Measurements from ENCODE around the gene GLOD5. TPM values are rescaled to one million over a fixed set of nuclear protein-coding genes. Genes with fewer than 3 reads are reported as not detected.

Gene GLOD5
- total RNA-seq, 4 donors from 2014 or later = not detected

GRCh38 chrX:48741834-48742233 is 19.7 kb upstream of the GLOD5 start:
- H3K9me3 ChIP-seq = no peaks in the 10 kb centered on the region
- WGBS, 2 donors = 89 to 93% methylated on average over 8 of the region's 8 CpGs
- H3K4me1 ChIP-seq = peaks cover 0 to 8% (median 0%) of the 10 kb centered on the region in 3 donors
- no peaks in the 10 kb centered on the region for H3K27me3 ChIP-seq
- H3K36me3 ChIP-seq = no peaks in the 10 kb centered on the region
- TF ChIP-seq POLR2A (IDR thresholded peaks at IDR 0.05) (no peak), CTCF (IDR thresholded peaks at IDR 0.05) (no peak)
- H3K27ac ChIP-seq = no peak overlapping the region
- no peak for DNase-seq
- intact Hi-C loops (cut with DNase I) = no loop called here
- no peak overlapping the region for H3K4me3 ChIP-seq

GRCh38 chrX:48745222-48745621 is 16.3 kb upstream of the GLOD5 start:
- no peak overlapping the region for H3K4me3 ChIP-seq
- intact Hi-C loops (cut with DNase I) = no loop called here
- no peak for DNase-seq
- H3K27ac ChIP-seq = no peak overlapping the region
- H3K36me3 ChIP-seq = no peaks in the 10 kb centered on the region
- no peaks in the 10 kb centered on the region for H3K27me3 ChIP-seq
- no peaks in the 10 kb centered on the region for H3K4me1 ChIP-seq
- WGBS, 2 donors = 77 to 87% methylated on average over 4 of the region's 4 CpGs
- no peak for TF ChIP-seq POLR2A (IDR thresholded peaks at IDR 0.05)
- no peaks in the 10 kb centered on the region for H3K9me3 ChIP-seq

- no peak for TF ChIP-seq POLR2A (IDR thresholded peaks at IDR 0.05)
- TF ChIP-seq CTCF (IDR thresholded peaks at IDR 0.05) = no peak
- intact Hi-C loops (cut with DNase I) = no loop called here
- H3K4me1 ChIP-seq = no peaks in the 10 kb centered on the region
- no peaks in the 10 kb centered on the region for H3K9me3 ChIP-seq
- no peak overlapping the region for H3K4me3 ChIP-seq
- no peak overlapping the region for H3K27ac ChIP-seq
- 58% methylated on average over 5 of the region's 8 CpGs; no CpG with 5 or more reads in 1 of the 2 donors for WGBS, 2 donors
- no peaks in the 10 kb centered on the region for H3K27me3 ChIP-seq
- no peak for DNase-seq
- H3K36me3 ChIP-seq = no peaks in the 10 kb centered on the region
These were observed 14.0 kb upstream of the GLOD5 start for GRCh38 chrX:48747415-48748016.

GRCh38 chrX:48749182-48749581 is 12.4 kb upstream of the GLOD5 start:
- no peak for TF ChIP-seq POLR2A (IDR thresholded peaks at IDR 0.05)
- TF ChIP-seq CTCF (IDR thresholded peaks at IDR 0.05) = no peak
- H3K4me3 ChIP-seq = no peak overlapping the region
- H3K27ac ChIP-seq = no peak overlapping the region
- no peaks in the 10 kb centered on the region for H3K36me3 ChIP-seq
- H3K9me3 ChIP-seq = no peaks in the 10 kb centered on the region
- 83 to 86% methylated on average over 2 to 5 of the region's 5 CpGs for WGBS, 2 donors
- no peaks in the 10 kb centered on the region for H3K27me3 ChIP-seq
- intact Hi-C loops (cut with DNase I) = no loop called here
- no peaks in the 10 kb centered on the region for H3K4me1 ChIP-seq
- no peak for DNase-seq

GRCh38 chrX:48751343-48751742 is 10.2 kb upstream of the GLOD5 start:
- TF ChIP-seq POLR2A (IDR thresholded peaks at IDR 0.05) = no peak
- no peak for TF ChIP-seq CTCF (IDR thresholded peaks at IDR 0.05)
- H3K27ac ChIP-seq = no peak overlapping the region
- no peak overlapping the region for H3K4me3 ChIP-seq
- no peaks in the 10 kb centered on the region for H3K36me3 ChIP-seq
- H3K27me3 ChIP-seq = no peaks in the 10 kb centered on the region
- no peaks in the 10 kb centered on the region for H3K9me3 ChIP-seq
- 82% methylated on average over 3 of the region's 3 CpGs; no CpG with 5 or more reads in 1 of the 2 donors for WGBS, 2 donors
- intact Hi-C loops (cut with DNase I) = no loop called here
- no peak for DNase-seq
- no peaks in the 10 kb centered on the region for H3K4me1 ChIP-seq

GRCh38 chrX:48752498-48752897 is 9.0 kb upstream of the GLOD5 start:
- TF ChIP-seq POLR2A (IDR thresholded peaks at IDR 0.05) (no peak), CTCF (IDR thresholded peaks at IDR 0.05) (no peak)
- no peaks in the 10 kb centered on the region for H3K27me3 ChIP-seq
- no peaks in the 10 kb centered on the region for H3K9me3 ChIP-seq
- intact Hi-C loops (cut with DNase I) = no loop called here
- H3K36me3 ChIP-seq = no peaks in the 10 kb centered on the region
- DNase-seq = no peak
- no peak overlapping the region for H3K4me3 ChIP-seq
- no peak overlapping the region for H3K27ac ChIP-seq
- 73 to 80% methylated on average over 3 to 7 of the region's 7 CpGs for WGBS, 2 donors
- no peaks in the 10 kb centered on the region for H3K4me1 ChIP-seq

Measured in esophagus squamous epithelium (tissue), 5 donors.